Myocyte (in vitro differentiated cells): ENCODE data around the gene RRAS2. TPM values are rescaled to one million over a fixed set of nuclear protein-coding genes. Genes with fewer than 3 reads are reported as not detected.
"Not testable (repeated sequence)": the region's sequence is repeated elsewhere in the genome, so short reads cannot be mapped to it uniquely, and the experiment has no call there.

Source experiments
- DNase-seq: peaks from one replicate; pipeline ENCODE4 v3.0.0-alpha.2; 2012; ENCODE audit warnings: low read depth
- polyA plus RNA-seq: library from polyadenylated mRNA; unstranded; fragments of >200 nt; gene quantifications from one replicate; pipeline ENCODE4 v1.2.1, GENCODE V29; 2012; ENCODE audit warnings: missing spikeins
- total RNA-seq: library from RNA; depleted of rRNA; stranded (reverse); fragments of >200 nt; gene quantifications from 2 replicates; pipeline ENCODE4 v1.2.3, GENCODE V29; 2014

Gene RRAS2
- 108 and 113 TPM in 2 replicates for total RNA-seq
- polyA plus RNA-seq, result 67.0 TPM

- DNase-seq, result peak; percentile 83
These were observed at the start of gene RRAS2 for GRCh38 chr11:14358729-14359439. Gene RRAS2 (minus strand): TSS chr11:14359183. CDS start chr11:14358870, 313 bp downstream.

DNA sequence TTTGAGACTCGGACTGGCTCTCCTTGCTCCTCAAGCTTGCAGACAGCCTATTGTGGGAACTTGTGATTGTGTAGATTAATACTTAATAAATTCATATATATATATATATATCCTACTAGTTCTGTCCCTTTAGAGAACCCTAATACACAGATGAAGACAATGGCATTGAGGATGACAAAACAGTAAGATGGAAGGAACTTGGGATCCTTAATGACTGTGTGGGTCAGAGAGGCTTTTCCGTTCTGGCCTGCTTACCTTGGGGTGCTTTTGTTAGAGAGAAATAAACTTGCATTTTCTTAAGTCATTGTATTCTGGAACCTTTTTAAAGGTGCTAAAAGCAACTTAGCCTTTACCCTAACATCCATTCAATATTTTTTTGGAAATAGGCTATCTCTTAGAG lies 49.6 kb upstream of the RRAS2 start:
- no peak for DNase-seq

DNA sequence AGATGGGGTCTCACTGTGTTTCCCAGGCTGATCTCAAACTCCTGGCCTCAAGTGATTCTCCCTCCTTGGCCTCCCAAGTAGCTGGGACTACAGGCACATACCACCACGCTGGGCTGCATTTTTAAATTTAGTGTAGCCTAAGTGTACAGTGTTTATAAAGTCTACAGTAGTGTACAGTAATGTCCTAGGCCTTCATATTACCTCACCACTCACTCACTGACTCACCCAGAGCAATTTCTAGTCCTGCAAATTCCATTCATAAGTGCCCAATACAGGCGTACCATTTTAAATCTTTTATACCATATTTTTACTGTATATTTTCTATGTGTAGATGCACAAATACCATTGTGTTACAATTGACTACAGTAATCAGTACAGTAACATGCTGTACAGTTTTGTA lies 47.1 kb upstream of the RRAS2 start:
- not testable (repeated sequence) for DNase-seq

- not testable (repeated sequence) for DNase-seq
These were observed 44.5 kb upstream of the RRAS2 start for GRCh38 chr11:14403528-14403927.

GRCh38 chr11:14399087-14399486 lies 40.1 kb upstream of the RRAS2 start:
- DNase-seq, result no peak

DNA sequence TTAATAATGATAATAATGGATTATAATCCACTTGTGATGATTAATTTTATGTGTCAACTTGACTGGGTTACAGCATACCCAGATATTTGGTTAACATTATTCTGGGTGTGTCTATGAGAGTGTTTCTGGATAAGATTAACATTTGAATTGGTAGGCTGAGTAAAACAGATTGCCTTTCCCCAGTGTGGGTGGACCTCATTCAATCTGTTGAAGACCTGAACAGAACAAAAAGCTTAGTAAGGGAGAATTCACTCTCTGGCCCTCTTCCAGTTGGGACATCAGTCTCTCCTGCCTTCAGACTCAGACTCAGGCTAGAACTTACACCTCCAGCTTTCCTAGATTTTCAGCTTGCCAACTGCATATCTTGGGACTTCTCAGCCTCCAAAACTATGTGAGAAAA lies 37.3 kb upstream of the RRAS2 start:
- no peak for DNase-seq

DNA sequence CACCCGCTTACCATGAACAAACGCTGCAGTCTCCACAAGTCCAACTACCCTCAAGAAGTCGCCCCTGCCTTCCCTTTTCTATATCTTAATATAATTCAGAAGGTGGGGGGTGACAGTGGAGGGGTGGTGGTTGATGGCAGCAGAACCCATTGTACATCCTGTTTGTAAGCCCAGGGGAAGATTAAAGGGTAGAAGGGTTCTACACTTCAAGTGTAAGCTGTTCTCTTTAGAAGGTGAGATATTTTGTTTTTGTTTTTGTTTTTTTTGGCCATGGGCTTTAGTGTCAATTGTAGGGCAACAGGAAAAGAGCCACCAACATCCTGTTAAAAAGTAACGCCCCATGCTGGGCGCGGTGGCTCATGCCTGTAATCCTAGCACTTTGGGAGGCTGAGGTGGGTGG lies 34.9 kb upstream of the RRAS2 start:
- DNase-seq, result no peak

DNA sequence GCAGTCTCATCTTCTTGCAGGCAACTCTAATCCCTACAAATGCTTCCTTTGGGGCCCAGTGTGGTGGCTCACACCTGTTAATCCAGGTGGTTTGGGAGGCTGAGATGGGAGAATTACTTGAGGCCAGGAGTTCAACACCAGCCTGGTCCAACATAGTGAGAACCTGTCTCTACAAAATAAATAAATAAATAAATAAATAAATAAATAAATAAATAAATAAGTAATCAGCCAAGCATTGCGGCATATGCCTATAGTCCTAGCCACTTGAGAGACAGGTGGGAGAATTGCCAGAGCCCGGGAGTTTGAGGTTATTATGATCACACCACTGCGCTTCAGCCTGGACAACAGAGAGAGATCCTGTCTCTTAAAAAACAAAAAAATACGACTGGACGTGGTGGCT lies 34.1 kb upstream of the RRAS2 start:
- no peak for DNase-seq

DNA sequence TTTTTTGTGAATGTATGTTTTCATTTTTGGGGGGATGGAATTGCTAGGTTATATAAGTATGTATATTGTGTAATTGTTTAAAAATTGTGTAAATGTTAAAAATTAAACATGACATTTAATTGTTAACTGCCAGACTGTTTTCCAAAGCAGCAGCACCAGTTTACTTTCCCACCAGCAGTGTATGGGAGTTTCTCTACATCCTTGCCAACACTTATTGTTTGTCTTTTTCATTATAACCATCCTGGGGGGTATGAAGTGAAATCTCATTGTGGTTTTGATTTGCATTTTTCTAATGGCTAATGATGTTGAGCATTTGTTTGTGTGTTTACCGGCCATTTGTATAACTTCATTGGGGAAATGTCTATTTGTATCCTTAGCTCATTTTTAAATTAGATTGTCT lies 31.7 kb upstream of the RRAS2 start:
- no peak for DNase-seq

GRCh38 chr11:14388352-14388751 lies 29.4 kb upstream of the RRAS2 start:
- DNase-seq, result no peak

DNA sequence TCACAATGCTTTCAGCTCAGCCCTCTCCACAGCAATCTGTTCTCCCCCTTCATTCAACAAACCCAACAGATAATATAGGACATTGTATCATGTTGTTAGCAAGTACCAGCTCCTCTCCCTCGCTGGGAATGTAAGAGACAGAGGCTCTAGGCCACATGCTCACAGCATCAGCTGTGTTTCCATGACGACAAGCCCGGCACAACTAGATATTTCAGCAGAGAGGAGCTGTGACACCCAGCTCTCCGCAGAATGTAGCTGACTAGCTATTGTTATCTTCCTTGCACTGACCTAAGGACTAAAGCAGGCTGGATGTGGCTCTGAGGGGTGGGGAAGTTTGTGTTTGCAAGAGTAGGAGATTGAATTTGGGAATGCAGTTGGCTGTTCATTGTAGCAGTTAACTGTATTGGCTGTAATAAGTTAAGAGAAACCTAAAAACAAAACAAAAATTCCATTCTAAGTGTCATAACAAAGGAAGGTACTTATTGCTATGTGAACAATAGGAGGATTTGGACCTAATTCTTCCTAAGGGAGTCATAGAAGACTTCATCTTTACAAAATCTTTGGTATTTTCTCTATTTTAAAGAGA lies 28.0 kb upstream of the RRAS2 start:
- peak; percentile 93 for DNase-seq

- no peak for DNase-seq
These were observed 27.1 kb upstream of the RRAS2 start for GRCh38 chr11:14386081-14386480.

DNA sequence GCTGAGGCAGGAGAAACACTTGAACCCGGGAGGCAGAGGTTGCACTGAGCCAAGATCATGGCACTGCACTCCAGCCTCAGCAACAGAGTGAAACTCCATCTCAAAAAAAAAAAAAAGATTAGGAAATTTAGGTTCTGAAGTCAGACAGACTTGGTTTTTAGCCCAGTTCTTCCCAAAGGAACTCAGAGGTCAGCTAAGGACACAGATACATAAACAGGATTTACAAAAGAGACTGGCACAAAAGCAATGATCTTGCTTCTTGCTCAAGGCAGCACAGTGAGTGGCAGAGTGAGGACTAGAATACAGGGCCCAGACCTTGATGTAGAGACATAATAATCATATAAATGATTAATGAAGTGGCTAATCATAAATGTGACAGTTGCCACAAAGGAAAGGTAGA lies 25.4 kb upstream of the RRAS2 start:
- peak; percentile 45 for DNase-seq

DNA sequence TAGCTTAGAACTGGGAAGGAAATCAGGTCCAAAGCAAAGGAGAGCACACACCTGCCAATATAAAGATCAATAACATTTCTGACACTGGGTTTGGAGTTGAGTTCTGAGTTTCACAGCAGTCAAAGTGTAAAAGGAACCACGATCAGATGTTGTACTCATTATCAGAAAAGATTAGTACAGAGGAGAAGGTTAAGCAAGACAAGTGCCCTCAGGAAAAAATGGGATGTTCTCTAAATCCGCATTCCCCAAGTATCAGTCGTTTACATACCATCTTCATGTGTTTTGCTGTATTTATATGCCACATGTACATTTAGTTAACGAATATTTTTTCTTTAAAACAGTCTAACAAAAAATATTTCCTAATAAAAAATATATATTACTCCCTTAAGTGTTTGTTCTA lies 23.0 kb upstream of the RRAS2 start:
- no peak for DNase-seq

- peak; percentile 70 for DNase-seq
These were observed 22.1 kb upstream of the RRAS2 start for GRCh38 chr11:14380947-14381561.

- no peak for DNase-seq
These were observed 21.3 kb upstream of the RRAS2 start for GRCh38 chr11:14380125-14380936.

GRCh38 chr11:14378171-14378570 lies 19.2 kb upstream of the RRAS2 start:
- no peak for DNase-seq

- peak; percentile 23 for DNase-seq
These were observed 17.9 kb upstream of the RRAS2 start for GRCh38 chr11:14376920-14377319.

DNA sequence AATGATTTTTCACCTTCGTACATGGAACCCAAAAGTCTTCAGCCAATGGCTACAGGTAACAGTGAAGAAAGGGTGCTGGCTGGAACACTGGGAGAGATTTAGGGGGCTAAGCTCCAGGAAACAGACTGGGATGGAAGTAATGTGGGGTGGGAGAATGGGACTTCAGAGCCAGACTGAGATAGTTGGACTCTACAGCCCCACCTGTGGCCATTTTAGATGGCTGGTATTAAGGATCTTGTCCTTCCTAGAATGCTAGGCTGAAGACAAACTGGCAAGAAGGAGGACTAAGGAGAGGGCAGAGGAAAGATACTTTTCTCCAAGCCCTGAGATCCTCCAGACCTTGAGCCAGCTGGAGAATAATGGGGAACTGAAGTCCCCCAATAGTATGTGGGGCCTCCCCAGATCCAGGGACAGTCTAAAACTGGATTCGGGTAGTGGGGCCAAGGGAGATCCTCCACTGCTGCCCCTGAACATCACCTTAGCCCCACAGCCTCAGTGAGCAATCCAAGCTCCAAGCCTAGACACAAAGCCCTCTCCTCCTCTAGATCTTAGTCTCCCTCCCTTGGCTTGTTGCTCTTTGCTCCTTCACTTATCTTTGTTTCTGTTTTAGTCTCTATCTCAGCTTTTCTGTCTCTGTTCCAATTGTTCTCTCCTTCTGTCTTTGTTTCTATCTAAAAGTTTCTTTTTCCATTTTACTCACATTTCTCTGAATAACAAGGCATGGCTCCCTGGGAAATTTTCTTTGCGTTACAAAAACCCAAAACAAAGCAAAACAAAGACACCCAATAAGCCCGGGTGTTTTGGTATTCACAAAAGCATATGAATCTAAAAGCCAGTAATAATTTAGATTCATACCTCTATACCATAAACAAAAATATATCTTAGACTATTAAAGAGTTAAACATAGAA lies 16.2 kb upstream of the RRAS2 start:
- DNase-seq, result no peak

DNA sequence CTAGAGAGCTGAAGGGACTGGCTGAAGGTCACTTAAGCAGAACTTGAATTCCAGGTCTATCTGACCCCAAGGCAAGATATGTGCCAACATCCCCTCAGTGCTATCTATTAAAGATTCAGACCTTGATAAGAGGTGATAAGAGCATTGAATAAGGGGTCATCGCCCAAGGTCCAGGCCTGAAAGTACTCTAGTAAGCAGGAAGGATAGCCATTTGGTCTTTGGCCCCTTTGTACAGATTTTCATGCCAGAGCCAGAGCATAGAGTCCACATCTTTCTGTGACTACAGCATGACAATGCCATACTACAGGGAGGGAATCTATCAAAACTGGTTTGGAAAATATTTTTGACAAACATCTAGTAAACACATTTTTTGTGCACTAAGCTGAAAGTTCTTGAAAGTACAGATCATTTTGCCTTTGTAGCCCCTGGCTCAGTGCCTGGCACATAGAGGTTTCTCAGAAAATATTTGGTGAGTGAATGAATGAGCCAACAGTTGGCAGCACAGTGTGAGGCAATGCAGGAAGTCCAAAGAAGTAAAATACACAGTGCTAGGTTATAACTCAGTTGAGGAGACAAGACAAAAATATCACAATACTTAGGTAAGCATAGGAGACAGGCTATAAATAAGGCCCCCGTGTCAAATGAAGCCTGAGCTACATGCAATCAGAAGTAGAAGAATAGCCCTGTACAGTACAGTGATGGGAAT lies 15.1 kb upstream of the RRAS2 start:
- DNase-seq, result peak; percentile 62
